ENCODE data around the gene DOCK2. TPM values are rescaled to one million over a fixed set of nuclear protein-coding genes. Genes with fewer than 3 reads are reported as not detected.

DOCK2 gene
- total RNA-seq, 1 donor: 6.2 TPM

- Histone ChIP-seq H3K36me3 (ENCODE audit: insufficient read depth, low read length) (no peaks in the 10 kb centered on the region), H4K20me1 (ENCODE audit: insufficient read depth, low read length) (no peaks in the 10 kb centered on the region), H3K4me2 (ENCODE audit: insufficient read depth, low read length) (no peak overlapping the region), H3K9me3 (ENCODE audit: low read depth, low read length) (no peaks in the 10 kb centered on the region), H3K4me3 (ENCODE audit: insufficient read depth, low read length) (no peak overlapping the region), H3K79me2 (ENCODE audit: insufficient read depth, low read length) (no peaks in the 10 kb centered on the region), H3K4me1 (ENCODE audit: insufficient read depth, low read length) (no peaks in the 10 kb centered on the region), H3K27me3 (ENCODE audit: insufficient read depth, low read length) (no peaks in the 10 kb centered on the region), H2AFZ (ENCODE audit: low read length) (no peak overlapping the region), H3K27ac (ENCODE audit: low read depth, low read length) (no peak overlapping the region)
- no peak for DNase-seq (ENCODE audit: insufficient read length, low spot score, missing footprints)
- no peak for TF ChIP-seq CTCF (IDR thresholded peaks at IDR 0.05; ENCODE audit: extremely low read depth, low read depth, low read length)
Measured at GRCh38 chr5:170049713-170050112, 412.6 kb downstream of the DOCK2 start.

GRCh38 chr5:170053896-170054295 lies 416.8 kb downstream of the DOCK2 start:
- Histone ChIP-seq H3K27ac (ENCODE audit: low read depth, low read length) (no peak overlapping the region), H3K79me2 (ENCODE audit: insufficient read depth, low read length) (no peaks in the 10 kb centered on the region), H3K9me3 (ENCODE audit: low read depth, low read length) (no peaks in the 10 kb centered on the region), H3K27me3 (ENCODE audit: insufficient read depth, low read length) (no peaks in the 10 kb centered on the region), H3K4me1 (ENCODE audit: insufficient read depth, low read length) (peaks cover 8% of the 10 kb centered on the region), H3K36me3 (ENCODE audit: insufficient read depth, low read length) (no peaks in the 10 kb centered on the region), H3K4me3 (ENCODE audit: insufficient read depth, low read length) (no peak overlapping the region), H4K20me1 (ENCODE audit: insufficient read depth, low read length) (no peaks in the 10 kb centered on the region), H2AFZ (ENCODE audit: low read length) (no peak overlapping the region), H3K4me2 (ENCODE audit: insufficient read depth, low read length) (no peak overlapping the region)
- DNase-seq (ENCODE audit: insufficient read length, low spot score, missing footprints): no peak
- TF ChIP-seq CTCF (IDR thresholded peaks at IDR 0.05; ENCODE audit: extremely low read depth, low read depth, low read length): no peak

- no peak for TF ChIP-seq CTCF (IDR thresholded peaks at IDR 0.05; ENCODE audit: extremely low read depth, low read depth, low read length)
- no peaks in the 10 kb centered on the region for H3K27me3 ChIP-seq (ENCODE audit: insufficient read depth, low read length)
- no peaks in the 10 kb centered on the region for H3K36me3 ChIP-seq (ENCODE audit: insufficient read depth, low read length)
- no peaks in the 10 kb centered on the region for H3K9me3 ChIP-seq (ENCODE audit: low read depth, low read length)
- peaks cover 8% of the 10 kb centered on the region for H3K4me1 ChIP-seq (ENCODE audit: insufficient read depth, low read length)
- DNase-seq (ENCODE audit: insufficient read length, low spot score, missing footprints): no peak
- no peaks in the 10 kb centered on the region for H4K20me1 ChIP-seq (ENCODE audit: insufficient read depth, low read length)
- no peak overlapping the region for H2AFZ ChIP-seq (ENCODE audit: low read length)
- no peak overlapping the region for H3K27ac ChIP-seq (ENCODE audit: low read depth, low read length)
- no peaks in the 10 kb centered on the region for H3K79me2 ChIP-seq (ENCODE audit: insufficient read depth, low read length)
- H3K4me3 ChIP-seq (ENCODE audit: insufficient read depth, low read length): no peak overlapping the region
- H3K4me2 ChIP-seq (ENCODE audit: insufficient read depth, low read length): no peak overlapping the region
Measured at GRCh38 chr5:170055606-170056005, 418.5 kb downstream of the DOCK2 start.

GRCh38 chr5:170056561-170057267 lies 419.6 kb downstream of the DOCK2 start:
- Histone ChIP-seq H3K4me1 (ENCODE audit: insufficient read depth, low read length) (peaks cover 8% of the 10 kb centered on the region), H4K20me1 (ENCODE audit: insufficient read depth, low read length) (no peaks in the 10 kb centered on the region), H2AFZ (ENCODE audit: low read length) (no peak overlapping the region), H3K79me2 (ENCODE audit: insufficient read depth, low read length) (no peaks in the 10 kb centered on the region), H3K36me3 (ENCODE audit: insufficient read depth, low read length) (no peaks in the 10 kb centered on the region), H3K27ac (ENCODE audit: low read depth, low read length) (no peak overlapping the region), H3K4me2 (ENCODE audit: insufficient read depth, low read length) (no peak overlapping the region), H3K27me3 (ENCODE audit: insufficient read depth, low read length) (no peaks in the 10 kb centered on the region), H3K9me3 (ENCODE audit: low read depth, low read length) (no peaks in the 10 kb centered on the region), H3K4me3 (ENCODE audit: insufficient read depth, low read length) (no peak overlapping the region)
- DNase-seq (ENCODE audit: insufficient read length, low spot score, missing footprints): no peak
- no peak for TF ChIP-seq CTCF (IDR thresholded peaks at IDR 0.05; ENCODE audit: extremely low read depth, low read depth, low read length)
